Testis (tissue), 3 donors: ENCODE data around the gene MUC5AC. TPM values are rescaled to one million over a fixed set of nuclear protein-coding genes. Genes with fewer than 3 reads are reported as not detected.

Experiments
- DNase-seq: peaks from one replicate; pipeline ENCODE4 v3.0.0-alpha.2; 2019
- H3K27ac ChIP-seq, 2 donors: fragments of 200-600 bp; sonication (generic); one replicate each; pipeline ENCODE4 v1.5.1; 2019
- H3K27me3 ChIP-seq: fragments of 200-600 bp; sonication (generic); one replicate; pipeline ENCODE4 v1.5.1; 2019
- H3K36me3 ChIP-seq: fragments of 200-600 bp; sonication (generic); one replicate; pipeline ENCODE4 v1.5.1; 2017; ENCODE audit warnings: low read depth; ENCODE audit errors: missing control alignments
- H3K4me1 ChIP-seq: fragments of 200-600 bp; sonication (generic); one replicate; pipeline ENCODE4 v1.5.1; 2019
- H3K4me3 ChIP-seq, 2 donors: fragments of 200-600 bp; sonication (generic); one replicate each; pipeline ENCODE4 v1.5.1; 2017 to 2019
- H3K9me3 ChIP-seq: fragments of 200-600 bp; sonication (generic); one replicate; pipeline ENCODE4 v1.5.1; 2017
- POLR2A ChIP-seq: fragments of 450-650 bp; IDR thresholded peaks from one replicate; pipeline ENCODE4 v1.6.1; 2017; ENCODE audit warnings: antibody characterized with exemption, mild to moderate bottlenecking, moderate library complexity
- WGBS, 2 donors: methylation state at CpG; one replicate each; pipeline ENCODE4 v1.1.5; 2018; 5-methylcytosine and 5-hydroxymethylcytosine counted together
- intact Hi-C: fragments of 100-400 bp; cut with DNase I; formaldehyde crosslinking; loops from one replicate; pipeline ENCODE4 v1.15.1; 2023; ENCODE audit warnings: low total_unique reads
- polyA plus RNA-seq: library from polyadenylated mRNA; stranded (reverse); fragments of 350-450 nt; fragmentation: Illumina TruSeq; extraction: RNeasy Lipid Tissue Mini Kit (QIAGEN cat#74804); gene quantifications from one replicate; pipeline ENCODE4 v1.2.3, GENCODE V29; 2014; ENCODE audit warnings: low read depth, low replicate concordance; ENCODE audit not compliant: insufficient read depth
- total RNA-seq, 2 donors: library from RNA; depleted of rRNA; stranded (reverse); fragments of >200 nt; gene quantifications; one replicate each; pipeline ENCODE4 v1.2.3, GENCODE V29; 2016
- TF ChIP-seq, protein P1 (sequence below), 3 experiments: fragments of 450-650 bp in 2 of 3; fragments of 200-600 bp in 1 of 3; sonication (generic) in 1 of 3; IDR thresholded peaks; one replicate each; pipeline ENCODE4 v1.5.1; 2016 to 2019; ENCODE audit warnings: antibody characterized with exemption in 3 of 3, mild to moderate bottlenecking in 2 of 3, moderate library complexity in 1 of 3

The MUC5AC gene
- total and polyA plus RNA-seq, 3 donors from 2014 or later, result 0.31 to 0.62 (median 0.32) TPM

DNA sequence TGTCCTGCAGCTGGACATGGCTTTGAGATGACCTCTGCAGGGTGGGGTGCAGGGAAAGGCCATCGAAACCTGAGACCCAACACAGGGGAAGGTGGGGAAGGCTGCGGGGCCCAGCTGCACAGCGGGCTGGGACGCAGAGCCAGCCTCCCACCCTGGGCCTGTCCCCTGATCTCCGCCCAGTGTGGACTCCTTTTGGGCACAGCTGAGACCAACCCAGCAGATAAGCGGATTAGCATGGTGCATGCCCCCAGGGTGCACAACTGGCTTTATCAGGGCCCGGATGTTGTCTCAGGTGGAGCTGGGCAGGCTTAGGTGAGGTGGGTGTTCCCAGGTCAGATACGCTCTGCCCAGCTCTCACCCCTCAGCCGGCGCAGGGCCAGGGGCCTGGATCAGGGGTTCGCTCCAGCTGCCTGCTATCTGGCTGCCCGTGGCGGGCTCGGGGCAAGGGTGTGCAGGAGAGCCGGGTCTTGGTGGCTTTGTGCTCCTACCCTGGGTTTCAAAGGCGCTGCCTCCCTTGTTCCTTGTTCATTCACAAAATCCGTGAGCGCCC, 28.1 kb upstream of the MUC5AC start:
- Histone ChIP-seq H3K27ac (no peak overlapping the region), H3K4me1 (no peaks in the 10 kb centered on the region), H3K4me3 (no peak overlapping the region), H3K36me3 (no peaks in the 10 kb centered on the region), H3K27me3 (no peaks in the 10 kb centered on the region), H3K9me3 (no peaks in the 10 kb centered on the region)
- 90 to 94% methylated on average over 4 to 18 of the region's 18 CpGs for WGBS, 2 donors
- TF ChIP-seq, protein P1, sequence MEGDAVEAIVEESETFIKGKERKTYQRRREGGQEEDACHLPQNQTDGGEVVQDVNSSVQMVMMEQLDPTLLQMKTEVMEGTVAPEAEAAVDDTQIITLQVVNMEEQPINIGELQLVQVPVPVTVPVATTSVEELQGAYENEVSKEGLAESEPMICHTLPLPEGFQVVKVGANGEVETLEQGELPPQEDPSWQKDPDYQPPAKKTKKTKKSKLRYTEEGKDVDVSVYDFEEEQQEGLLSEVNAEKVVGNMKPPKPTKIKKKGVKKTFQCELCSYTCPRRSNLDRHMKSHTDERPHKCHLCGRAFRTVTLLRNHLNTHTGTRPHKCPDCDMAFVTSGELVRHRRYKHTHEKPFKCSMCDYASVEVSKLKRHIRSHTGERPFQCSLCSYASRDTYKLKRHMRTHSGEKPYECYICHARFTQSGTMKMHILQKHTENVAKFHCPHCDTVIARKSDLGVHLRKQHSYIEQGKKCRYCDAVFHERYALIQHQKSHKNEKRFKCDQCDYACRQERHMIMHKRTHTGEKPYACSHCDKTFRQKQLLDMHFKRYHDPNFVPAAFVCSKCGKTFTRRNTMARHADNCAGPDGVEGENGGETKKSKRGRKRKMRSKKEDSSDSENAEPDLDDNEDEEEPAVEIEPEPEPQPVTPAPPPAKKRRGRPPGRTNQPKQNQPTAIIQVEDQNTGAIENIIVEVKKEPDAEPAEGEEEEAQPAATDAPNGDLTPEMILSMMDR (IDR thresholded peaks at IDR 0.05), result no peak
- no peak for TF ChIP-seq POLR2A
- intact Hi-C loops, result no loop called here
- no peak for DNase-seq

DNA sequence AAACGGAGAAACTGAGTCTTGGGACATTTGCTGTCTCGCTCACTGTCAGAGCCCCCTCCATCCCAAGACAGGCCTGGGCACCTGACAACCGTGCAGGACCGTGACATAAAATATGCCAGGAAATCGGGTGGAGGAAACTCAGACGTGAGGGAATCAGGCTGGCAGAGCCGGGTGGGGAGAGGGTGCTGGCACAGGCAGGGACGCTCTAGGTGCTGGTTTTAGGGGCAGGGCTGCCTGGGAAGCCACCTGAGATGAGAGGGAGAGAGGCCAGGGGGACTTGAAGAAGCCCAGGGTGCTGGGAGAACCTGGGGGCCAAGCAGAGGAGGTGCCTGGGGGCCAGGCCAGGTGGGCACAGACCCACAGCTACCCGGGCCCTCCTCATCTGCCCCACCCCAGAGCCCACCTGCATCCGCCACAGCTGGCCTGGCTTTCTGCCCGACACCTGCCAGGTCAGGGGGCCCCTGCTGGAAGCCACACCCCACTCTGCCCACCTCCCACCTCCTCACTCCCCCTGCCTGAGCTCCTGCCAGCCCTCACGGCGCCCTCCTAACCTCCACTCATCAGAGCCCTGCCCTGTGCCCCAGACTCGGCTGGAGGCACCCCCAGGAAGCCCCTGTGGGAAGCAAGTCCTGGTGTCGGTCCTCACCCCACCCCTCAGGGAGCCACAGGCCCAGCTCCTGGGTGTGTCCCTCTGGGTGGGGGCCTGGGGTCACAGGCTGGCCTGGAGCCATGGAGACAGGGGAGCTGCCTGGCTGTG, 27.3 kb upstream of the MUC5AC start:
- intact Hi-C loops, result no loop called here
- TF ChIP-seq, protein P1 (IDR thresholded peaks at IDR 0.05), result no peak
- TF ChIP-seq POLR2A, result no peak
- Histone ChIP-seq H3K27ac (no peak overlapping the region), H3K9me3 (no peaks in the 10 kb centered on the region), H3K4me1 (no peaks in the 10 kb centered on the region), H3K27me3 (no peaks in the 10 kb centered on the region), H3K36me3 (no peaks in the 10 kb centered on the region), H3K4me3 (no peak overlapping the region)
- WGBS, 2 donors, result 84 to 87% methylated on average over 11 to 15 of the region's 15 CpGs
- no peak for DNase-seq

DNA sequence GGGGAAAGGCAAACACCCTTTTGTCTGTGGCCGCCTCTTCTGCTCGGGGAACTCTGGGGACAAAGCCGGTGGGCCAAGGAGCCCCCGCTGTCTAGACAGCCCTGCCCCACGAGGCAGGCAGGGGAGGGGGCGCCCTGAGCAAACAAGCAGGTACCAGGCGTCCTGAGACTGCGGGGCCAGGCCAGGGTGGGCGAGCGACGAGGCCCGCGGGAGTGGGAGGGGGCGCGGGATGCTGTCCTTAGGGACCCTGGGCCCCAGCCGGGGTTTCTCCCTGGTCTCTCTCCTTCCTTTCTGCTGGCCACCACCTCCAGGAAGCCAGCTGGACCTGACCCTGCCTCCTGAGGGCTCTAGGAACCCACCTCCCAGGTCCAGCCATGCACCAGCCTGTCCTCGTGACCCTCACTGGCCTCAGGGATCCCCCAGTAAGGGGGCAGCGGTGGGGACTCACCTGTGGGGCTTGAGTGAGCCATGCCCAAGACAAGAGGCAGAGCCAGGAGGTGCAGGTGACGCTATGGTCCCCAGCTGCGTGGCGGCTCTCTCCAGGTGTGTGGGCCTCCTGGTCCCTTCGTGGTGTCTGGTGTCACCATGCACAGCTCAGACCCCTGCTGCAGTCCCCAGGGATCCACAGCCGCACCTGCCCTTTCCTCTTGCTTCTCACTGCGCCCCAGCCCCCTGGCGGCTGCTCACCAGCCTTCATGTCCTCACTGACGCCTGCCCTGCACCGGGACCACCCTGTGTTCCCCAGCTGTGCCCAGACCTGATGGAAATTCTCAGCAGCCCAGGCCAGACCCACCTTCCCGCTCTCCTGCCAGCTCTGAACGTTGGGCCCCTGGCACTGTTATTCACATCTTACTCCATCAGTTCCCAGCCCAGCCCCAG, 26.5 kb upstream of the MUC5AC start:
- H3K36me3 ChIP-seq, result no peaks in the 10 kb centered on the region
- no peak for DNase-seq
- H3K27me3 ChIP-seq, result no peaks in the 10 kb centered on the region
- TF ChIP-seq, protein P1 (IDR thresholded peaks at IDR 0.05), result no peak
- no peak for TF ChIP-seq POLR2A
- no peaks in the 10 kb centered on the region for H3K4me1 ChIP-seq
- intact Hi-C loops, result no loop called here
- 79 to 84% methylated on average over 17 to 28 of the region's 29 CpGs for WGBS, 2 donors
- no peaks in the 10 kb centered on the region for H3K9me3 ChIP-seq
- H3K4me3 ChIP-seq, result no peak overlapping the region
- H3K27ac ChIP-seq, result no peak overlapping the region

DNA sequence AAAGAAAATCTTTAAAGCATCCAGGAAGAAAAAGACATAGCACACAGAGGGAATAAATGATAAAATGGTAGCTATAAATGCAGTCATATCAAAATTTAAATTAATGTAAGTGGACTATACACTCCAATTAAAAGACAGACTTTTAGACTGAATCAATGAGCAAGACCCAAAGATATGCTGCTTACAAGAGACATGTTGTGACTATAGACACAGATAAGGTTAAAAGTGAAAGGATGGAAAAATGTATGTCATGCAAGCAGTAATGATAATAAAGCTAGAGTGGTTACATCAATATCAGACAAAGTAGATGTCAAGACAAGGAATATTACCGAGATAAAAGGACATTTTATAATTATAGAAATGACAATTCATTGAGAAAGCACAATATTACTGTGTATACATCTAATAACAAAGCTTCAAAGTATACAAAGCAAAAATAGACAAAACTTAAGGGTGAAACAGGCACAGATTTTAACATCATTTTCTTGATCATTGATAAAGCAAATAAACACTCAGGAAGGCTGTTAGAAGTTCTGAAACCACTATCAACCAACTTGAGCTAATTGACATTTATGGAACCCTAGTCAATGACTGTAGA, 22.8 kb upstream of the MUC5AC start:
- no peaks in the 10 kb centered on the region for H3K36me3 ChIP-seq
- no peak for TF ChIP-seq POLR2A
- TF ChIP-seq, protein P1 (IDR thresholded peaks at IDR 0.05), result no peak
- H3K27ac ChIP-seq, result no peak overlapping the region
- no peaks in the 10 kb centered on the region for H3K9me3 ChIP-seq
- H3K27me3 ChIP-seq, result no peaks in the 10 kb centered on the region
- H3K4me3 ChIP-seq, result no peak overlapping the region
- intact Hi-C loops, result no loop called here
- 75 to 79% methylated on average over 1 of the region's 1 CpG for WGBS, 2 donors
- H3K4me1 ChIP-seq, result no peaks in the 10 kb centered on the region
- no peak for DNase-seq
